Activated naive CD4-positive, alpha-beta T cell treated with anti-CD3 and anti-CD28 coated beads for 36 hours (primary cell): Measurements from ENCODE around the gene ZFYVE28. TPM values are rescaled to one million over a fixed set of nuclear protein-coding genes. Genes with fewer than 3 reads are reported as not detected.
A peak's percentile ranks its signal among the peaks of the same experiment; 100 is the strongest.
"Not testable (repeated sequence)": the region's sequence is repeated elsewhere in the genome, so short reads cannot be mapped to it uniquely, and the experiment has no call there.

Source experiments
- CTCF ChIA-PET: fragments of 350-600 bp; sonication (Branson Sonifier 250); formaldehyde crosslinking; loops from one replicate; lab custom pipeline; 2021; ENCODE audit warnings: antibody characterized with exemption; lab: Charles Lee
- DNase-seq: peaks from one replicate; pipeline ENCODE4 v3.0.0-alpha.2; 2020
- H3K27ac Mint-ChIP-seq: one replicate; pipeline ENCODE4 v1.8.0; 2021; ENCODE audit warnings: mild to moderate bottlenecking, mixed read lengths
- H3K27me3 Mint-ChIP-seq: one replicate; pipeline ENCODE4 v1.8.0; 2021; ENCODE audit warnings: low read depth, mixed read lengths
- H3K36me3 Mint-ChIP-seq: one replicate; pipeline ENCODE4 v1.8.0; 2021; ENCODE audit warnings: low read depth, mixed read lengths
- H3K4me1 Mint-ChIP-seq: one replicate; pipeline ENCODE4 v1.8.0; 2021; ENCODE audit warnings: low read depth, mixed read lengths
- H3K4me3 Mint-ChIP-seq: one replicate; pipeline ENCODE4 v1.8.0; 2021; ENCODE audit warnings: mild to moderate bottlenecking, moderate library complexity, mixed read lengths
- H3K9me3 Mint-ChIP-seq: one replicate; pipeline ENCODE4 v1.8.0; 2021; ENCODE audit warnings: mixed read lengths
- intact Hi-C: fragments of 100-400 bp; cut with micrococcal nuclease; formaldehyde crosslinking; loops from one replicate; pipeline ENCODE4 v1.15.1; 2023
- total RNA-seq, 2 experiments: library from RNA; stranded (reverse); gene quantifications; one replicate each; pipeline ENCODE4 v1.2.3, GENCODE V29; 2021

Gene ZFYVE28
- total RNA-seq, 2 experiments from 2014 or later: 5.3 to 6.2 TPM

- no peak overlapping the region for H3K4me3 Mint-ChIP-seq
- intact Hi-C loops: no loop called here
- no peaks in the 10 kb centered on the region for H3K27me3 Mint-ChIP-seq
- peaks cover 19% of the 10 kb centered on the region for H3K36me3 Mint-ChIP-seq
- H3K9me3 Mint-ChIP-seq: no peaks in the 10 kb centered on the region
- H3K27ac Mint-ChIP-seq: no peak overlapping the region
- peaks cover 19% of the 10 kb centered on the region for H3K4me1 Mint-ChIP-seq
- CTCF ChIA-PET: interaction anchor here (0.6 to 1.3 kb wide), 2 partner anchors 11 to 243 kb away, joined by 3 to 6 read pairs; no protein-coding TSS in a partner anchor
- DNase-seq: no peak
Measured at GRCh38 chr4:2231082-2231481, 187.4 kb downstream of the ZFYVE28 start.

DNA sequence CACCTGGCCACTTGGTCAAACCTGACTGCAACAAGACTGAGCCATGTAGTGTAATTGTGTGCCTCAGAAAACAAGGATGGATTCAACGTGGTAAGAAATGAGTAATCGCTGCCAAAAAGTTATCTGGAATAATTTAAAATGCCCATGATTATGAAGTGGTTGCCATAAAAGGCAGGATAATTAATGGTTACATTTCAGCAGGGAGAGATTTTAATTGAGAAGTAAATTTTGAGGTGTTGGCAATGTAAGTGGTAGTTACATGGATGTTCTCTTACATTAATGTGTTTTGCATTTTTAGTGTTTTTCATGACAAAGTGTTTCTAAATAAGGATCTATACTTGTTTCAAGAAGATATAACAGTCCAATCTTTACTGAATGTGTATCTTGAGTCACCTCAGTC is 192.2 kb downstream of the ZFYVE28 start:
- H3K27ac Mint-ChIP-seq: no peak overlapping the region
- no peaks in the 10 kb centered on the region for H3K9me3 Mint-ChIP-seq
- H3K36me3 Mint-ChIP-seq: peaks cover 3% of the 10 kb centered on the region
- H3K4me1 Mint-ChIP-seq: no peaks in the 10 kb centered on the region
- H3K4me3 Mint-ChIP-seq: no peak overlapping the region
- H3K27me3 Mint-ChIP-seq: no peaks in the 10 kb centered on the region
- no peak for DNase-seq
- intact Hi-C loops: no loop called here
- CTCF ChIA-PET: interaction anchor here (1.1 kb wide), 1 partner anchor 36 kb away, joined by 4 read pairs; the partner anchor contains the start of gene MXD4

- DNase-seq: no peak
- H3K4me1 Mint-ChIP-seq: no peaks in the 10 kb centered on the region
- no peak overlapping the region for H3K27ac Mint-ChIP-seq
- no peaks in the 10 kb centered on the region for H3K9me3 Mint-ChIP-seq
- CTCF ChIA-PET: interaction anchor here (0.6 to 3.8 kb wide), 4 partner anchors 14 to 220 kb away, joined by 3 to 11 read pairs (median 4); no protein-coding TSS in a partner anchor
- intact Hi-C loops: loop anchor here (5.0 kb wide), 1 partner anchor 199 kb away; no protein-coding TSS in a partner anchor
- H3K4me3 Mint-ChIP-seq: no peak overlapping the region
- H3K36me3 Mint-ChIP-seq: no peaks in the 10 kb centered on the region
- no peaks in the 10 kb centered on the region for H3K27me3 Mint-ChIP-seq
Measured at GRCh38 chr4:2222838-2223237, 195.6 kb downstream of the ZFYVE28 start.

DNA sequence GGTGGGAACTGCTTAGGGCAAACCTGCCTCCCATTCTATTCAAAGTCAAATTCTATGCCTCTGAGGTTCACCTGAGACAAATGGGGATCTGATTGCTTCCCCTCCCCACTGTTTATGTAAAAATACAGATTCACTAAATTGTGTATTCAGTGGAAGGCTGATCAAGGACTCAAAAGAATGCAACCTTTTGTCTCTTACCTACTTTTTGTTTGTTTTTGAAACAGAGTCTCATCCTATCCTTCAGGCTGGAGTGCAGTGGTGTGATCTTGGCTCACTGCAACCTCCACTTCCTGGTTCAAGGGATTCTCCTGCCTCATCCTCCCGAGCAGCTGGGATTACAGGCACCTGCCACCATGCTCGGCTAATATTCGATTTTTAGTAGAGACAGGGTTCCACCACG is 197.1 kb downstream of the ZFYVE28 start:
- not testable (repeated sequence) for H3K27ac Mint-ChIP-seq, DNase-seq, H3K27me3 Mint-ChIP-seq, H3K9me3 Mint-ChIP-seq, H3K4me3 Mint-ChIP-seq, H3K36me3 Mint-ChIP-seq, H3K4me1 Mint-ChIP-seq
- intact Hi-C loops: loop anchor here (2.0 to 5.0 kb wide), 2 partner anchors 201 to 315 kb away; partner anchors contain the start of gene FAM193A
- CTCF ChIA-PET: interaction anchor here (0.7 to 3.8 kb wide), 9 partner anchors 13 to 419 kb away, joined by 3 to 14 read pairs (median 5); no protein-coding TSS in a partner anchor

DNA sequence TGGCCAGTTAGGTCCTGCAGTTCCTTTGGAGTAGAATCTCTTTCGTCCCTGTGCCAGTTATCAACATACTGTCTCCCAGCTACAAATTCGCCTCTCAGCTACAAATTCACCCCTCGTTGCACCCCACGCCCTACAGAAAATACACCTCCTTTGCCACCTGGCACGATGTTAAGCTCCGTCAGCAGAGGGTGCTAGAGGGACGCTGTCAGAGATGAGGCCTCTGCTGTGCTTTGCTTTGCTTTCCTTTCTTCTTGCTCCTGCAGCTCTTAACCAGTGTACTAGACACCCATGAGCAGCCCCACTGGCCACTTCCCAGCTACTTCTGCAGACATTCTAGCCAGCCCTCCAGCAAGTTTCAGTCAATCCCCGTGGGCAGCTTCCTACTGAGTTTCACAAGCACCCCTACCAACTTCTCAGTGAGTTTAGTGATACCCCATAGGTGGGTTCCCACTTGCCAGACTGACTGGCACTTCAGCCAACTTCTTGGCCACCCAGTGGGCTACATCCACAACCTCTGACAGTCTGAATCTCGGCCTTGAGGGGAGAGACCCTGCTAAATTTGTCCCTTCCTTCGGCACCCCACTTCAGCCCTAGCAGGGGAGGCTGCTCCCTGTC is 198.3 kb downstream of the ZFYVE28 start:
- H3K27me3 Mint-ChIP-seq: no peaks in the 10 kb centered on the region
- no peaks in the 10 kb centered on the region for H3K4me1 Mint-ChIP-seq
- intact Hi-C loops: loop anchor here (1.0 to 5.0 kb wide), 6 partner anchors 22 to 317 kb away; partner anchors contain the start of genes FAM193A, HAUS3 and POLN
- CTCF ChIA-PET: interaction anchor here (0.6 to 3.8 kb wide), 25 partner anchors 9 to 420 kb away, joined by 3 to 14 read pairs (median 4); partner anchors contain the start of genes MXD4 and RNF4
- no peak overlapping the region for H3K4me3 Mint-ChIP-seq
- peak; percentile 90 for DNase-seq
- H3K9me3 Mint-ChIP-seq: no peaks in the 10 kb centered on the region
- H3K36me3 Mint-ChIP-seq: no peaks in the 10 kb centered on the region
- H3K27ac Mint-ChIP-seq: no peak overlapping the region

Other genes starting within 250 kb of the ZFYVE28 start
- gene HAUS3, start 176.5 kb downstream of the ZFYVE28 start, total RNA-seq: 10 to 100 TPM; 18.0 to 18.1 TPM
- gene POLN, start 176.5 kb downstream of the ZFYVE28 start, total RNA-seq: 1 to 10 TPM in 1 of 2 experiments, under 1 TPM in 1; 0.91 to 1.3 TPM
- gene MXD4, start 156.5 kb downstream of the ZFYVE28 start, total RNA-seq: 1 to 10 TPM; 2.3 to 2.7 TPM
- not detected for gene CFAP99, start 310 bp upstream of the ZFYVE28 start, total RNA-seq
- 10 to 100 TPM; 69.2 to 73.1 TPM for gene RNF4, start 50.5 kb upstream of the ZFYVE28 start, total RNA-seq
- gene FAM193A, start 118.0 kb upstream of the ZFYVE28 start, total RNA-seq: 10 to 100 TPM; 20.1 to 20.4 TPM